Cardiac muscle cell (in vitro differentiated cells and primary cell): ENCODE data around the gene CELF2. TPM values are rescaled to one million over a fixed set of nuclear protein-coding genes. Genes with fewer than 3 reads are reported as not detected.

Source experiments
- DNase-seq, 2 donors: peaks; one replicate each; pipeline versions ENCODE4 v3.0.0 to v3.0.0-alpha.2; 2010 to 2017; ENCODE audit warnings: low read depth in 1 of 2, low spot score in 1 of 2
- H3K27ac ChIP-seq: fragments of 200-600 bp; sonication (generic); 2 replicates; pipeline ENCODE4 v1.5.1; 2016
- H3K27me3 ChIP-seq: fragments of 200-600 bp; sonication (generic); 2 replicates; pipeline ENCODE4 v1.6.0; 2016; ENCODE audit warnings: control low read depth
- H3K36me3 ChIP-seq: fragments of 200-600 bp; sonication (generic); 2 replicates; pipeline ENCODE4 v1.5.1; 2016; ENCODE audit warnings: control low read depth
- H3K4me1 ChIP-seq: fragments of 200-600 bp; sonication (generic); 2 replicates; pipeline ENCODE4 v1.8.1; 2017; ENCODE audit warnings: low read depth, mild to moderate bottlenecking, mixed run types
- H3K4me3 ChIP-seq: fragments of 200-600 bp; sonication (generic); 2 replicates; pipeline ENCODE4 v1.5.1; 2016; ENCODE audit warnings: mild to moderate bottlenecking
- H3K9me3 ChIP-seq: fragments of 200-600 bp; sonication (generic); 2 replicates; pipeline ENCODE4 v1.5.1; 2017; ENCODE audit warnings: low read depth, mild to moderate bottlenecking, control low read depth
- CTCF ChIP-seq: IDR thresholded peaks from 2 replicates; pipeline ENCODE4 v1.5.1; 2012; ENCODE audit warnings: low read depth, mild to moderate bottlenecking, low read length
- polyA plus RNA-seq: library from polyadenylated mRNA; unstranded; fragments of >200 nt; fragmentation: Nextera tagmentation; extraction: Ambion mirVana; gene quantifications from 2 replicates; pipeline ENCODE4 v1.2.1, GENCODE V29; 2016
- total RNA-seq: library from RNA; depleted of rRNA; stranded (reverse); fragments of >200 nt; gene quantifications from 2 replicates; pipeline ENCODE4 v1.2.3, GENCODE V29; 2016

CELF2 gene
- total and polyA plus RNA-seq, 2 experiments from 2014 or later, result 66.9 to 82.7 TPM

GRCh38 chr10:11086177-11086840 lies 68.6 kb downstream of the CELF2 start:
- no peak for TF ChIP-seq CTCF

DNA sequence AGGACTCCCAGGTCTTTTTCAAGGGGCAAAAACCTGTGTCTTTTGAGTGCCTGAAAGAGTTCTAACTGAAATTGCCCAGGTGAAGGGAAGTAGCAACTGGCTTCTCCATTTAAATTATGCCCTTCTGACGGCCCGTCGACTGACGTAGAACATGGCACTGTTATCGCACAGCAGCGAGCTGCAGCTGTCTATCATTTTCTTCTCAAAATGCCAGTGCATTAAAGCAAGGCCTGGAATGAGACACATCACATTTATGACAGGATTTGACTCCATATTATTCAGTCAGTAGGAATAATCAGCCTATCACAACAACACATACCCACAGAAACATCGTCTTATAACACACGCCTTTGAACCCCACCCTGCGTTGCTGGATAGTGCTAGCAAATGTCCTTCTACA lies 69.7 kb downstream of the CELF2 start:
- DNase-seq, result peak in 1 of 2 donors; percentile 54
- H3K27me3 ChIP-seq, result no peaks in the 10 kb centered on the region
- no peak for TF ChIP-seq CTCF
- no peaks in the 10 kb centered on the region for H3K36me3 ChIP-seq
- H3K4me1 ChIP-seq, result peaks cover 33% of the 10 kb centered on the region
- no peak overlapping the region for H3K4me3 ChIP-seq
- no peaks in the 10 kb centered on the region for H3K9me3 ChIP-seq
- peak overlapping the region; percentile 89 for H3K27ac ChIP-seq

More at GRCh38 chr10:11086177-11086840, 68.6 kb downstream of the CELF2 start:
- peaks cover 43% of the 10 kb centered on the region for H3K4me1 ChIP-seq
- H3K9me3 ChIP-seq, result no peaks in the 10 kb centered on the region
- DNase-seq, result peak in 1 of 2 donors; percentile 51
- peak overlapping the region; percentile 89 for H3K27ac ChIP-seq
- H3K36me3 ChIP-seq, result no peaks in the 10 kb centered on the region
- H3K27me3 ChIP-seq, result no peaks in the 10 kb centered on the region
- no peak overlapping the region for H3K4me3 ChIP-seq

DNA sequence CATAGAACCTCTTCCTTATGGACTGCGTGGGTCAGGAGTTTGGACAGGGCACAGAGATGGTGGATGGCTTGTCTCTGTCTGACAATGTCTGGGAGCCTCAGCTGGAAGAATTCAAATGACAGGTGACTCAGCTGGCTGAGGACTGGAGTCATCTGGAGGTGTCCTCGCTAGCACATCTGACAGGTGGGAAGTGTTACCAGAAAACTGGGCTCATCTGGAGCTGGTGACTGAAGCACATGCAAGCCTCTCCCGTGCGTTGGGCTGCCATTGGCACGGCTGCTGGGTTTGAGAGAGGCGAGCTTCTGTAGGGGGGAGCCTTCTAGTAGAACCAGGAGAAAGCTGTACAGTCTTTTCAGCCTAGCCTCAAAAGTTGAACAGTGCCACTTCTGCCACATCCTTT lies 71.0 kb downstream of the CELF2 start:
- Histone ChIP-seq H3K9me3 (no peaks in the 10 kb centered on the region), H3K27me3 (no peaks in the 10 kb centered on the region), H3K36me3 (no peaks in the 10 kb centered on the region), H3K4me1 (peaks cover 34% of the 10 kb centered on the region), H3K4me3 (no peak overlapping the region), H3K27ac (no peak overlapping the region)
- no peak for TF ChIP-seq CTCF
- no peak for DNase-seq

GRCh38 chr10:11089272-11089671 lies 71.6 kb downstream of the CELF2 start:
- no peaks in the 10 kb centered on the region for H3K36me3 ChIP-seq
- H3K4me1 ChIP-seq, result peaks cover 38% of the 10 kb centered on the region
- no peaks in the 10 kb centered on the region for H3K27me3 ChIP-seq
- DNase-seq, result no peak
- no peak for TF ChIP-seq CTCF
- no peak overlapping the region for H3K4me3 ChIP-seq
- no peaks in the 10 kb centered on the region for H3K9me3 ChIP-seq
- H3K27ac ChIP-seq, result no peak overlapping the region

- Histone ChIP-seq H3K27me3 (no peaks in the 10 kb centered on the region), H3K36me3 (no peaks in the 10 kb centered on the region), H3K27ac (no peak overlapping the region), H3K9me3 (no peaks in the 10 kb centered on the region), H3K4me3 (no peak overlapping the region), H3K4me1 (peaks cover 38% of the 10 kb centered on the region)
- TF ChIP-seq CTCF, result no peak
- DNase-seq, result no peak
Observed at GRCh38 chr10:11091517-11092102, 73.9 kb downstream of the CELF2 start.
